HPDE6-E6E7 (cell line): ENCODE data around the gene PRELID2.
"Not testable (repeated sequence)": the region's sequence is repeated elsewhere in the genome, so short reads cannot be mapped to it uniquely, and the experiment has no call there.

Experiments used
- DNase-seq: peaks from one replicate; pipeline ENCODE4 v3.0.0; 2011; ENCODE audit warnings: missing footprints; ENCODE audit errors: extremely low spot score

Gene PRELID2

GRCh38 chr5:145840458-145841132 lies 5.5 kb upstream of the PRELID2 start:
- DNase-seq = no peak

GRCh38 chr5:145838276-145838675 lies 3.1 kb upstream of the PRELID2 start:
- no peak for DNase-seq

GRCh38 chr5:145836241-145836640 lies 1.1 kb upstream of the PRELID2 start:
- DNase-seq = not testable (repeated sequence)

- no peak for DNase-seq
Measured at GRCh38 chr5:145835848-145836239, 702 bp upstream of the PRELID2 start.

- DNase-seq = no peak
Measured at GRCh38 chr5:145834554-145834916, 607 bp downstream of the PRELID2 start.

GRCh38 chr5:145833631-145834200 lies 1.4 kb downstream of the PRELID2 start:
- no peak for DNase-seq

- no peak for DNase-seq
Measured at GRCh38 chr5:145830594-145830993, 4.5 kb downstream of the PRELID2 start.

GRCh38 chr5:145829708-145830361 lies 5.3 kb downstream of the PRELID2 start:
- DNase-seq = no peak

GRCh38 chr5:145826895-145827674 lies 8.1 kb downstream of the PRELID2 start:
- no peak for DNase-seq

- no peak for DNase-seq
Measured at GRCh38 chr5:145825751-145826180, 9.4 kb downstream of the PRELID2 start.

- DNase-seq = no peak
Measured at GRCh38 chr5:145824040-145824439, 11.1 kb downstream of the PRELID2 start.

GRCh38 chr5:145818604-145819003 lies 16.5 kb downstream of the PRELID2 start:
- DNase-seq = no peak

- no peak for DNase-seq
Measured at GRCh38 chr5:145812877-145813276, 22.3 kb downstream of the PRELID2 start.

- no peak for DNase-seq
Measured at GRCh38 chr5:145811834-145812625, 23.1 kb downstream of the PRELID2 start.

- DNase-seq = no peak
Measured at GRCh38 chr5:145806923-145807322, 28.2 kb downstream of the PRELID2 start.

- DNase-seq = no peak
Measured at GRCh38 chr5:145805819-145806218, 29.3 kb downstream of the PRELID2 start.

- DNase-seq = no peak
Measured at GRCh38 chr5:145804701-145805100, 30.4 kb downstream of the PRELID2 start.

- no peak for DNase-seq
Measured at GRCh38 chr5:145803112-145804004, 31.8 kb downstream of the PRELID2 start.

GRCh38 chr5:145801195-145801594 lies 33.9 kb downstream of the PRELID2 start:
- DNase-seq = no peak

GRCh38 chr5:145800181-145800580 lies 35.0 kb downstream of the PRELID2 start:
- DNase-seq = no peak

- DNase-seq = not testable (repeated sequence)
Measured at GRCh38 chr5:145798503-145798902, 36.6 kb downstream of the PRELID2 start.
